SK-N-SH (cell line): ENCODE data around the gene ITGA2B. TPM values are rescaled to one million over a fixed set of nuclear protein-coding genes. Genes with fewer than 3 reads are reported as not detected.

Source experiments
- CTCF ChIA-PET: fragments of 300-600, 350-600 bp; formaldehyde crosslinking; extraction: SDS; loops from one replicate; lab custom pipeline; 2021; lab: Yijun Ruan, JAX
- POLR2A ChIA-PET: fragments of 350-600 bp; sonication (Branson Sonifier 250); formaldehyde crosslinking; extraction: SDS; loops from one replicate; lab custom pipeline; 2020; ENCODE audit warnings: antibody characterized with exemption, inconsistent platforms; lab: Yijun Ruan, JAX
- DNase-seq: peaks from one replicate; pipeline ENCODE4 v3.0.0; 2012
- H2AFZ ChIP-seq: fragments of 200-600 bp; sonication (generic); 2 replicates; pipeline ENCODE4 v1.8.1; 2016; ENCODE audit warnings: antibody characterized with exemption, mild to moderate bottlenecking, low read depth
- H3F3A ChIP-seq: fragments of 200-600 bp; sonication (generic); replicated peaks from 2 replicates; pipeline ENCODE3; 2016; ENCODE audit warnings: antibody characterized with exemption, mild to moderate bottlenecking; ENCODE audit not compliant: insufficient read depth
- H3K27ac ChIP-seq, 2 experiments: fragments of 200-500 bp in 1 of 2; fragments of 200-600 bp in 1 of 2; sonication (Bioruptor generic) in 1 of 2; sonication (generic), shearing (Covaris generic) in 1 of 2; 2 replicates each; pipeline versions ENCODE4 v1.5.1 to v1.6.1; 2014 to 2016; ENCODE audit warnings: low read depth in 2 of 2, inconsistent platforms in 1 of 2, low read length in 1 of 2, mild to moderate bottlenecking in 1 of 2, mixed read lengths in 1 of 2
- H3K27me3 ChIP-seq: fragments of 200-600 bp; sonication (generic), shearing (Covaris generic); 2 replicates; pipeline ENCODE4 v1.6.1; 2016; ENCODE audit warnings: mixed run types; ENCODE audit not compliant: insufficient read depth
- H3K36me3 ChIP-seq, 2 experiments: fragments of 200-500 bp in 1 of 2; fragments of 200-600 bp in 1 of 2; sonication (Bioruptor generic) in 1 of 2; sonication (generic) in 1 of 2; replicated peaks in 1 of 2; 2 replicates each; pipeline versions ENCODE3 to v1.5.1; 2014 to 2016; ENCODE audit warnings: low read length in 1 of 2, mild to moderate bottlenecking in 1 of 2; ENCODE audit not compliant: insufficient read depth in 2 of 2, control insufficient read depth in 1 of 2
- H3K4me1 ChIP-seq, 2 experiments: fragments of 200-500 bp in 1 of 2; fragments of 200-600 bp in 1 of 2; sonication (Bioruptor generic) in 1 of 2; sonication (generic), shearing (Covaris generic) in 1 of 2; 2 replicates each; pipeline versions ENCODE4 v1.5.1 to v1.6.1; 2014 to 2016; ENCODE audit warnings: low read depth in 1 of 2, low read length in 1 of 2, mixed run types in 1 of 2; ENCODE audit not compliant: insufficient read depth in 2 of 2, control insufficient read depth in 1 of 2
- H3K4me2 ChIP-seq: fragments of 200-600 bp; sonication (generic), shearing (Covaris generic); 2 replicates; pipeline ENCODE4 v1.6.1; 2017; ENCODE audit warnings: mixed run types
- H3K4me3 ChIP-seq, 2 experiments: fragments of 200-500 bp in 1 of 2; fragments of 200-600 bp in 1 of 2; sonication (Bioruptor generic) in 1 of 2; sonication (generic), shearing (Covaris generic) in 1 of 2; 2 replicates each; pipeline versions ENCODE4 v1.5.1 to v1.8.1; 2014 to 2016; ENCODE audit warnings: low read depth in 2 of 2, inconsistent platforms in 1 of 2, low read length in 1 of 2, mild to moderate bottlenecking in 1 of 2, mixed read lengths in 1 of 2, moderate library complexity in 1 of 2
- H3K79me2 ChIP-seq: fragments of 200-600 bp; sonication (generic); 2 replicates; pipeline ENCODE4 v1.8.1; 2017; ENCODE audit warnings: mild to moderate bottlenecking; ENCODE audit not compliant: insufficient read depth
- H3K9ac ChIP-seq: fragments of 200-600 bp; sonication (generic); 2 replicates; pipeline ENCODE4 v1.6.1; 2017; ENCODE audit warnings: mixed run types
- H3K9me2 ChIP-seq: fragments of 200-600 bp; sonication (generic); 2 replicates; pipeline ENCODE4 v1.6.1; 2017; ENCODE audit warnings: mixed run types
- H3K9me3 ChIP-seq: fragments of 200-600 bp; sonication (generic); 2 replicates; pipeline ENCODE4 v1.6.1; 2017; ENCODE audit warnings: mixed run types, mild to moderate bottlenecking, moderate library complexity
- H4K20me1 ChIP-seq: fragments of 200-600 bp; sonication (generic); 2 replicates; pipeline ENCODE4 v1.6.1; 2017; ENCODE audit warnings: mild to moderate bottlenecking, mixed run types; ENCODE audit not compliant: insufficient read depth
- CHD2 ChIP-seq: fragments of 150-350 bp; IDR thresholded peaks from 2 replicates; pipeline ENCODE4 v1.6.1; 2018; ENCODE audit warnings: low read length; ENCODE audit not compliant: partially characterized antibody
- EZH2phosphoT487 ChIP-seq: fragments of 200-600 bp; sonication (generic); IDR thresholded peaks from 2 replicates; pipeline ENCODE4 v1.6.1; 2017; ENCODE audit warnings: low read depth, mixed run types, mild to moderate bottlenecking, antibody characterized with exemption, moderate library complexity, borderline replicate concordance
- FOXJ3 ChIP-seq: sonication (generic); formaldehyde crosslinking; IDR thresholded peaks from 2 replicates; pipeline ENCODE4 v1.5.1; 2020; ENCODE audit warnings: mild to moderate bottlenecking, missing genetic modification reagents
- GABPA ChIP-seq: IDR thresholded peaks from 2 replicates; pipeline ENCODE4 v1.4.0; 2012; ENCODE audit warnings: low read depth, mild to moderate bottlenecking
- GATA2 ChIP-seq: sonication (generic); formaldehyde crosslinking; IDR thresholded peaks from 2 replicates; pipeline ENCODE4 v1.5.0; 2020; ENCODE audit warnings: mild to moderate bottlenecking, missing genetic modification reagents
- IRF3 ChIP-seq: fragments of 150-350 bp; IDR thresholded peaks from 2 replicates; pipeline ENCODE4 v1.6.1; 2016; ENCODE audit warnings: mild to moderate bottlenecking, low read depth, low read length
- JUND ChIP-seq: IDR thresholded peaks from 2 replicates; pipeline ENCODE4 v1.4.0; 2012
- MAX ChIP-seq: IDR thresholded peaks from 2 replicates; pipeline ENCODE4 v1.4.0; 2012; ENCODE audit warnings: low read depth
- MEF2A ChIP-seq: IDR thresholded peaks from 2 replicates; pipeline ENCODE4 v1.4.0; 2012; ENCODE audit warnings: low read depth, borderline replicate concordance
- MXI1 ChIP-seq: IDR thresholded peaks from 2 replicates; pipeline ENCODE4 v1.6.1; 2012; ENCODE audit warnings: mild to moderate bottlenecking, low read depth, low read length, improper control_type of control experiment
- NFIC ChIP-seq: IDR thresholded peaks from 2 replicates; pipeline ENCODE4 v1.4.0; 2012; ENCODE audit warnings: borderline replicate concordance
- RFX5 ChIP-seq: IDR thresholded peaks from 2 replicates; pipeline ENCODE4 v1.6.1; 2012; ENCODE audit warnings: mild to moderate bottlenecking, improper control_type of control experiment, low read length
- RXRA ChIP-seq: IDR thresholded peaks from 2 replicates; pipeline ENCODE4 v1.4.0; 2012; ENCODE audit warnings: low read depth, mild to moderate bottlenecking, borderline replicate concordance
- SIN3A ChIP-seq: IDR thresholded peaks from 2 replicates; pipeline ENCODE4 v1.6.1; 2012; ENCODE audit warnings: low read depth, mild to moderate bottlenecking, low read length, moderate library complexity, borderline replicate concordance
- SMC3 ChIP-seq: IDR thresholded peaks from 2 replicates; pipeline ENCODE4 v1.6.1; 2012; ENCODE audit warnings: low read depth, low read length, improper control_type of control experiment
- TAF1 ChIP-seq: IDR thresholded peaks from 2 replicates; pipeline ENCODE4 v1.6.1; 2012; ENCODE audit warnings: low read depth, mild to moderate bottlenecking, low read length, moderate library complexity, borderline replicate concordance
- TCF12 ChIP-seq: IDR thresholded peaks from 2 replicates; pipeline ENCODE4 v1.4.0; 2012
- TEAD4 ChIP-seq: IDR thresholded peaks from 2 replicates; pipeline ENCODE4 v1.4.0; 2012; ENCODE audit warnings: mild to moderate bottlenecking, borderline replicate concordance; ENCODE audit not compliant: insufficient read depth
- USF2 ChIP-seq: fragments of 150-350 bp; IDR thresholded peaks from 2 replicates; pipeline ENCODE4 v1.6.1; 2017; ENCODE audit warnings: antibody characterized with exemption, low read length, low read depth, borderline replicate concordance
- WGBS: methylation state at CpG from one replicate; pipeline ENCODE4 v1.1.6; 2017; ENCODE audit warnings: low lambda C conversion rate; 5-methylcytosine and 5-hydroxymethylcytosine counted together
- polyA plus RNA-seq, 3 experiments: library from polyadenylated mRNA; depleted of rRNA; stranded (reverse); fragments of >200 nt; gene quantifications; 2 replicates each; pipeline ENCODE4 v1.2.3, GENCODE V29; 2012
- TF ChIP-seq, protein P1 (sequence below): fragments of 200-600 bp; sonication (generic); IDR thresholded peaks from 2 replicates; pipeline ENCODE4 v1.6.1; 2017; ENCODE audit warnings: antibody characterized with exemption, mild to moderate bottlenecking, moderate library complexity
- TF ChIP-seq, protein P2 (sequence below): IDR thresholded peaks from 2 replicates; pipeline ENCODE4 v1.4.0; 2012; ENCODE audit warnings: low read depth, borderline replicate concordance

Gene ITGA2B
- polyA plus RNA-seq, 1 of the 3 experiments (the other 2 are of a cell fraction): 1.3 TPM

DNA sequence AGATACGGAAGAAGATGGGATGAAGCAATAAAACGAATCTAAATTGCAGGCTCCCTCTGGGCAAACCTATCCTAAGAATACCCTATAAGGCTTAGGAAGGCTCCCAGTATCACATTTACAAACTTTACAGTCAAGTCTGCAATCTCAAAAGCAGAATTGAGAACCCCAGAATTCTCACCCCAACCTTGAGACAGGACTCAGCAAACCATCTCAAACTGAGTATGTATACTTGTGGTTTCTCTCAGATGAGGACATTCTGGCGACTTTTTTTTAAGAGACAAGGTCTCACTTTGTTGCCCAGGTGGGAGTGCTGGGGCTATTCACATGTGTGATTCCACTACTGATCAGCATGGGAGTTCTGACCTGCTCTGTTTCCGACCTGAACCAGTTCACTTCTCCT lies 19.3 kb upstream of the ITGA2B start:
- no peak for DNase-seq
- TF ChIP-seq RXRA (no peak), GABPA (no peak), SIN3A (no peak), SMC3 (no peak), GATA2 (CRISPR knock-in tag) (no peak), USF2 (no peak), EZH2phosphoT487 (no peak), MAX (no peak), NFIC (no peak)
- TF ChIP-seq, protein P1, sequence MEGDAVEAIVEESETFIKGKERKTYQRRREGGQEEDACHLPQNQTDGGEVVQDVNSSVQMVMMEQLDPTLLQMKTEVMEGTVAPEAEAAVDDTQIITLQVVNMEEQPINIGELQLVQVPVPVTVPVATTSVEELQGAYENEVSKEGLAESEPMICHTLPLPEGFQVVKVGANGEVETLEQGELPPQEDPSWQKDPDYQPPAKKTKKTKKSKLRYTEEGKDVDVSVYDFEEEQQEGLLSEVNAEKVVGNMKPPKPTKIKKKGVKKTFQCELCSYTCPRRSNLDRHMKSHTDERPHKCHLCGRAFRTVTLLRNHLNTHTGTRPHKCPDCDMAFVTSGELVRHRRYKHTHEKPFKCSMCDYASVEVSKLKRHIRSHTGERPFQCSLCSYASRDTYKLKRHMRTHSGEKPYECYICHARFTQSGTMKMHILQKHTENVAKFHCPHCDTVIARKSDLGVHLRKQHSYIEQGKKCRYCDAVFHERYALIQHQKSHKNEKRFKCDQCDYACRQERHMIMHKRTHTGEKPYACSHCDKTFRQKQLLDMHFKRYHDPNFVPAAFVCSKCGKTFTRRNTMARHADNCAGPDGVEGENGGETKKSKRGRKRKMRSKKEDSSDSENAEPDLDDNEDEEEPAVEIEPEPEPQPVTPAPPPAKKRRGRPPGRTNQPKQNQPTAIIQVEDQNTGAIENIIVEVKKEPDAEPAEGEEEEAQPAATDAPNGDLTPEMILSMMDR: no peak
- H4K20me1 ChIP-seq: 0 out of 2 replicates have a peak, but pooled peaks cover 4% of the 10 kb centered on the region
- ChIA-PET CTCF (interaction anchor here (0.8 to 2.0 kb wide), 4 partner anchors 9 to 14 kb away, joined by 3 to 13 read pairs (median 4); no protein-coding TSS in a partner anchor), POLR2A (no interaction called here)
- H3K4me2 ChIP-seq: no peak overlapping the region
- 94% methylated on average over 3 of the region's 4 CpGs for WGBS
- H3K9ac ChIP-seq: no peak overlapping the region
- H3K9me2 ChIP-seq: no peaks in the 10 kb centered on the region
- H3K79me2 ChIP-seq: no peaks in the 10 kb centered on the region; the same call in 1 of the 2 replicates
- peaks cover 0 to 2% of the 10 kb centered on the region in 2 experiments; a peak in 3 of 4 replicates for H3K4me1 ChIP-seq
- H3K36me3 ChIP-seq: peaks cover 12 to 28% of the 10 kb centered on the region in 2 experiments
- H3K27ac ChIP-seq: no peak overlapping the region
- H2AFZ ChIP-seq: no peak overlapping the region
- no peak overlapping the region for H3K4me3 ChIP-seq
- H3K27me3 ChIP-seq: no peaks in the 10 kb centered on the region
- H3F3A ChIP-seq: peaks cover 3% of the 10 kb centered on the region
- no peaks in the 10 kb centered on the region for H3K9me3 ChIP-seq

- no peak overlapping the region for H3K4me2 ChIP-seq
- no peak for TF ChIP-seq TCF12
- TF ChIP-seq SIN3A: no peak
- TF ChIP-seq IRF3: no peak
- TF ChIP-seq MXI1: no peak
- TF ChIP-seq JUND: no peak
- TF ChIP-seq FOXJ3 (CRISPR knock-in tag): no peak
- no peak for TF ChIP-seq GATA2 (CRISPR knock-in tag)
- TF ChIP-seq MEF2A: no peak
- TF ChIP-seq, protein P2, sequence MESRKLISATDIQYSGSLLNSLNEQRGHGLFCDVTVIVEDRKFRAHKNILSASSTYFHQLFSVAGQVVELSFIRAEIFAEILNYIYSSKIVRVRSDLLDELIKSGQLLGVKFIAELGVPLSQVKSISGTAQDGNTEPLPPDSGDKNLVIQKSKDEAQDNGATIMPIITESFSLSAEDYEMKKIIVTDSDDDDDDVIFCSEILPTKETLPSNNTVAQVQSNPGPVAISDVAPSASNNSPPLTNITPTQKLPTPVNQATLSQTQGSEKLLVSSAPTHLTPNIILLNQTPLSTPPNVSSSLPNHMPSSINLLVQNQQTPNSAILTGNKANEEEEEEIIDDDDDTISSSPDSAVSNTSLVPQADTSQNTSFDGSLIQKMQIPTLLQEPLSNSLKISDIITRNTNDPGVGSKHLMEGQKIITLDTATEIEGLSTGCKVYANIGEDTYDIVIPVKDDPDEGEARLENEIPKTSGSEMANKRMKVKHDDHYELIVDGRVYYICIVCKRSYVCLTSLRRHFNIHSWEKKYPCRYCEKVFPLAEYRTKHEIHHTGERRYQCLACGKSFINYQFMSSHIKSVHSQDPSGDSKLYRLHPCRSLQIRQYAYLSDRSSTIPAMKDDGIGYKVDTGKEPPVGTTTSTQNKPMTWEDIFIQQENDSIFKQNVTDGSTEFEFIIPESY: no peak
- TF ChIP-seq TEAD4: no peak
- TF ChIP-seq CHD2: no peak
- TF ChIP-seq RFX5: no peak
- no peak for TF ChIP-seq SMC3
- no peak for TF ChIP-seq TAF1
- TF ChIP-seq, all 33 proteins: peak for 0
- CTCF ChIA-PET: no interaction called here
- no peaks in the 10 kb centered on the region for H3K27me3 ChIP-seq
- H3K36me3 ChIP-seq: peaks cover 44 to 61% of the 10 kb centered on the region in 2 experiments
- no peaks in the 10 kb centered on the region; a peak in 1 of 4 replicates for H3K4me1 ChIP-seq
- POLR2A ChIA-PET: no interaction called here
- H3K27ac ChIP-seq: no peak overlapping the region
- no peak overlapping the region for H3K4me3 ChIP-seq
- no peaks in the 10 kb centered on the region for H3K9me2 ChIP-seq
- no peak overlapping the region for H3K9ac ChIP-seq
- WGBS: 96% methylated on average over 5 of the region's 5 CpGs
- no peak for DNase-seq
- no peaks in the 10 kb centered on the region; the same call in 1 of the 2 replicates for H3K79me2 ChIP-seq
- H3K9me3 ChIP-seq: no peaks in the 10 kb centered on the region
- H3F3A ChIP-seq: peaks cover 3% of the 10 kb centered on the region
- H4K20me1 ChIP-seq: no peaks in the 10 kb centered on the region
- H2AFZ ChIP-seq: no peak overlapping the region
Observed at GRCh38 chr17:44402564-44403172, 13.2 kb upstream of the ITGA2B start.
